Body of pancreas (tissue), 4 donors: Measurements from ENCODE around the gene AQP1.

Experiments
- POLR2A ChIP-seq, 3 donors: fragments of 450-650 bp; IDR thresholded peaks; one replicate each; pipeline ENCODE4 v1.6.1; 2016; ENCODE audit warnings: antibody characterized with exemption in 3 of 3, mild to moderate bottlenecking in 2 of 3
- TF ChIP-seq, protein P1 (sequence below), 7 experiments: fragments of 450-650 bp in 4 of 7; fragments of 200-600 bp in 3 of 7; sonication (generic) in 3 of 7; IDR thresholded peaks; one replicate each; pipeline ENCODE4 v1.5.1; 2016 to 2019; ENCODE audit warnings: antibody characterized with exemption in 7 of 7

GRCh38 chr7:30897770-30898169 is 13.9 kb upstream of the AQP1 start:
- no peak for TF ChIP-seq POLR2A (IDR thresholded peaks at IDR 0.05)
- TF ChIP-seq, protein P1, sequence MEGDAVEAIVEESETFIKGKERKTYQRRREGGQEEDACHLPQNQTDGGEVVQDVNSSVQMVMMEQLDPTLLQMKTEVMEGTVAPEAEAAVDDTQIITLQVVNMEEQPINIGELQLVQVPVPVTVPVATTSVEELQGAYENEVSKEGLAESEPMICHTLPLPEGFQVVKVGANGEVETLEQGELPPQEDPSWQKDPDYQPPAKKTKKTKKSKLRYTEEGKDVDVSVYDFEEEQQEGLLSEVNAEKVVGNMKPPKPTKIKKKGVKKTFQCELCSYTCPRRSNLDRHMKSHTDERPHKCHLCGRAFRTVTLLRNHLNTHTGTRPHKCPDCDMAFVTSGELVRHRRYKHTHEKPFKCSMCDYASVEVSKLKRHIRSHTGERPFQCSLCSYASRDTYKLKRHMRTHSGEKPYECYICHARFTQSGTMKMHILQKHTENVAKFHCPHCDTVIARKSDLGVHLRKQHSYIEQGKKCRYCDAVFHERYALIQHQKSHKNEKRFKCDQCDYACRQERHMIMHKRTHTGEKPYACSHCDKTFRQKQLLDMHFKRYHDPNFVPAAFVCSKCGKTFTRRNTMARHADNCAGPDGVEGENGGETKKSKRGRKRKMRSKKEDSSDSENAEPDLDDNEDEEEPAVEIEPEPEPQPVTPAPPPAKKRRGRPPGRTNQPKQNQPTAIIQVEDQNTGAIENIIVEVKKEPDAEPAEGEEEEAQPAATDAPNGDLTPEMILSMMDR (IDR thresholded peaks at IDR 0.05), result no peak
